ENCODE results near the gene GANAB.
"Not testable (repeated sequence)": the region's sequence is repeated elsewhere in the genome, so short reads cannot be mapped to it uniquely, and the experiment has no call there.

Gene GANAB

GRCh38 chr11:62621027-62621566 lies 25.3 kb downstream of the GANAB start:
- no peaks in the 10 kb centered on the region for H3K27me3 Mint-ChIP-seq
- peaks cover 28% of the 10 kb centered on the region for H3K4me1 Mint-ChIP-seq
- ATAC-seq, result no peak
- H3K36me3 Mint-ChIP-seq (ENCODE audit: low read depth), result peaks cover 30% of the 10 kb centered on the region
- peak overlapping the region; percentile 97 for H3K4me3 Mint-ChIP-seq
- H3K9me3 Mint-ChIP-seq, result no peaks in the 10 kb centered on the region
- H3K27ac Mint-ChIP-seq, result peak overlapping the region; percentile 95
- DNase-seq, result no peak

GRCh38 chr11:62616957-62617356 lies 29.5 kb downstream of the GANAB start:
- not testable (repeated sequence) for ATAC-seq, H3K27ac Mint-ChIP-seq, H3K9me3 Mint-ChIP-seq, DNase-seq, H3K4me3 Mint-ChIP-seq, H3K27me3 Mint-ChIP-seq
- H3K36me3 Mint-ChIP-seq (ENCODE audit: low read depth), result peaks cover 19% of the 10 kb centered on the region
- H3K4me1 Mint-ChIP-seq, result peaks cover 38% of the 10 kb centered on the region

GRCh38 chr11:62615521-62615920 lies 30.9 kb downstream of the GANAB start:
- ATAC-seq (no peak), DNase-seq (no peak)
- Mint-ChIP-seq H3K27me3 (no peaks in the 10 kb centered on the region), H3K9me3 (no peaks in the 10 kb centered on the region), H3K4me3 (no peak overlapping the region), H3K4me1 (peaks cover 39% of the 10 kb centered on the region), H3K27ac (no peak overlapping the region), H3K36me3 (ENCODE audit: low read depth) (peaks cover 12% of the 10 kb centered on the region)

GRCh38 chr11:62614275-62614674 lies 32.1 kb downstream of the GANAB start:
- Mint-ChIP-seq H3K4me1 (peaks cover 42% of the 10 kb centered on the region), H3K36me3 (ENCODE audit: low read depth) (peaks cover 20% of the 10 kb centered on the region), H3K27ac (peak overlapping the region; percentile 87), H3K9me3 (no peaks in the 10 kb centered on the region), H3K4me3 (no peak overlapping the region), H3K27me3 (no peaks in the 10 kb centered on the region)
- DNase-seq (peak; percentile 54), ATAC-seq (peak; percentile 38)

GRCh38 chr11:62613291-62613778 lies 33.1 kb downstream of the GANAB start:
- H3K27ac Mint-ChIP-seq, result peak overlapping the region; percentile 87
- DNase-seq, result no peak
- H3K4me1 Mint-ChIP-seq, result peaks cover 44% of the 10 kb centered on the region
- no peak for ATAC-seq
- peaks cover 20% of the 10 kb centered on the region for H3K36me3 Mint-ChIP-seq (ENCODE audit: low read depth)
- H3K27me3 Mint-ChIP-seq, result no peaks in the 10 kb centered on the region
- no peak overlapping the region for H3K4me3 Mint-ChIP-seq
- no peaks in the 10 kb centered on the region for H3K9me3 Mint-ChIP-seq

- Mint-ChIP-seq H3K36me3 (ENCODE audit: low read depth) (peaks cover 27% of the 10 kb centered on the region), H3K4me3 (peak within 1 kb of the TSS; percentile 94), H3K4me1 (peaks cover 50% of the 10 kb centered on the region)
These were observed 33.8 kb downstream of the GANAB start, which contains the start of the genes EML3 and ROM1 for GRCh38 chr11:62612366-62613290. EML3 (minus strand) TSS chr11:62612775; CDS start chr11:62612457, 318 bp downstream. ROM1 (plus strand) TSS chr11:62613257; CDS start chr11:62613282, 25 bp downstream.

GRCh38 chr11:62611705-62612365 lies 34.6 kb downstream of the GANAB start:
- peak; percentile 44 for ATAC-seq
- DNase-seq, result peak; percentile 57
- Mint-ChIP-seq H3K27me3 (no peaks in the 10 kb centered on the region), H3K36me3 (ENCODE audit: low read depth) (peaks cover 32% of the 10 kb centered on the region), H3K4me1 (peaks cover 52% of the 10 kb centered on the region), H3K9me3 (no peaks in the 10 kb centered on the region), H3K4me3 (peak overlapping the region; percentile 94), H3K27ac (peak overlapping the region; percentile 97)

More at GRCh38 chr11:62612366-62613290, 33.8 kb downstream of the GANAB start, which contains the start of the genes EML3 and ROM1:
- Mint-ChIP-seq H3K27me3 (no peaks in the 10 kb centered on the region), H3K27ac (peak within 1 kb of the TSS; percentile 97), H3K9me3 (no peaks in the 10 kb centered on the region)
- peak; percentile 89 for DNase-seq
- ATAC-seq, result peak; percentile 73

GRCh38 chr11:62610814-62611704 lies 35.4 kb downstream of the GANAB start:
- Mint-ChIP-seq H3K4me3 (peak overlapping the region; percentile 94), H3K9me3 (no peaks in the 10 kb centered on the region), H3K27me3 (no peaks in the 10 kb centered on the region), H3K4me1 (peaks cover 52% of the 10 kb centered on the region), H3K27ac (peak overlapping the region; percentile 97), H3K36me3 (ENCODE audit: low read depth) (peaks cover 35% of the 10 kb centered on the region)
- DNase-seq, result no peak
- no peak for ATAC-seq

GRCh38 chr11:62610403-62610802 lies 36.0 kb downstream of the GANAB start:
- DNase-seq (no peak), ATAC-seq (no peak)
- peaks cover 52% of the 10 kb centered on the region for H3K4me1 Mint-ChIP-seq
- no peaks in the 10 kb centered on the region for H3K27me3 Mint-ChIP-seq
- H3K9me3 Mint-ChIP-seq, result no peaks in the 10 kb centered on the region
- H3K36me3 Mint-ChIP-seq (ENCODE audit: low read depth), result peaks cover 39% of the 10 kb centered on the region
- H3K27ac Mint-ChIP-seq, result peak overlapping the region; percentile 97
- peak overlapping the region; percentile 94 for H3K4me3 Mint-ChIP-seq

GRCh38 chr11:62608776-62609175 lies 37.6 kb downstream of the GANAB start:
- Mint-ChIP-seq H3K4me1 (peaks cover 44% of the 10 kb centered on the region), H3K27ac (peak overlapping the region; percentile 18), H3K27me3 (no peaks in the 10 kb centered on the region), H3K36me3 (ENCODE audit: low read depth) (peaks cover 45% of the 10 kb centered on the region), H3K4me3 (no peak overlapping the region), H3K9me3 (no peaks in the 10 kb centered on the region)
- DNase-seq, result no peak
- no peak for ATAC-seq

- Mint-ChIP-seq H3K36me3 (ENCODE audit: low read depth) (peaks cover 55% of the 10 kb centered on the region), H3K27me3 (no peaks in the 10 kb centered on the region), H3K27ac (peak overlapping the region; percentile 9), H3K9me3 (no peaks in the 10 kb centered on the region), H3K4me1 (peaks cover 51% of the 10 kb centered on the region), H3K4me3 (no peak overlapping the region)
- no peak for ATAC-seq
- no peak for DNase-seq
These were observed 38.7 kb downstream of the GANAB start for GRCh38 chr11:62607714-62608113.

GRCh38 chr11:62605902-62606301 lies 40.5 kb downstream of the GANAB start:
- no peak for DNase-seq
- Mint-ChIP-seq H3K4me3 (no peak overlapping the region), H3K36me3 (ENCODE audit: low read depth) (peaks cover 58% of the 10 kb centered on the region), H3K27me3 (peaks cover 2% of the 10 kb centered on the region), H3K9me3 (no peaks in the 10 kb centered on the region), H3K4me1 (peaks cover 49% of the 10 kb centered on the region), H3K27ac (no peak overlapping the region)
- no peak for ATAC-seq

GRCh38 chr11:62605467-62605866 lies 40.9 kb downstream of the GANAB start:
- no peaks in the 10 kb centered on the region for H3K9me3 Mint-ChIP-seq
- H3K36me3 Mint-ChIP-seq (ENCODE audit: low read depth), result peaks cover 57% of the 10 kb centered on the region

More at GRCh38 chr11:62605467-62605866, 40.9 kb downstream of the GANAB start:
- Mint-ChIP-seq H3K27me3 (peaks cover 2% of the 10 kb centered on the region), H3K4me1 (peaks cover 45% of the 10 kb centered on the region), H3K27ac (no peak overlapping the region), H3K4me3 (no peak overlapping the region)
- no peak for ATAC-seq
- DNase-seq, result no peak

Data from activated naive CD8-positive, alpha-beta T cell treated with anti-CD3 and anti-CD28 coated beads, Interleukin-2, amount 50 U/mL, for 24 hours (primary cell).